Epithelial cell of proximal tubule (primary cell): ENCODE data around the gene WDFY4. TPM values are rescaled to one million over a fixed set of nuclear protein-coding genes. Genes with fewer than 3 reads are reported as not detected.

Experiments
- DNase-seq: peaks from one replicate; pipeline ENCODE4 v3.0.0-alpha.2; 2011; ENCODE audit warnings: low read depth
- H3K4me3 ChIP-seq: 2 replicates; pipeline ENCODE4 v1.5.1; 2011; ENCODE audit warnings: low read depth, mild to moderate bottlenecking, low read length
- CTCF ChIP-seq: conservative IDR thresholded peaks from 2 replicates; pipeline ENCODE4 v1.5.1; 2012; ENCODE audit warnings: low read depth, mild to moderate bottlenecking, low read length
- total RNA-seq: library from RNA; depleted of rRNA; stranded (reverse); fragments of >200 nt; gene quantifications from 2 replicates; pipeline ENCODE4 v1.2.3, GENCODE V29; 2015

Gene WDFY4
- total RNA-seq, 1 donor from 2014 or later: not detected

GRCh38 chr10:48884179-48885045 is 199.7 kb downstream of the WDFY4 start:
- DNase-seq: no peak
- H3K4me3 ChIP-seq: no peak overlapping the region
- no peak for TF ChIP-seq CTCF

- peak; percentile 65 for TF ChIP-seq CTCF
- no peak for DNase-seq
- no peak overlapping the region for H3K4me3 ChIP-seq
These were observed 200.7 kb downstream of the WDFY4 start for GRCh38 chr10:48885376-48885775.

- DNase-seq: no peak
- H3K4me3 ChIP-seq: no peak overlapping the region
- no peak for TF ChIP-seq CTCF
These were observed 203.3 kb downstream of the WDFY4 start for GRCh38 chr10:48887982-48888381.

- DNase-seq: no peak
- no peak overlapping the region for H3K4me3 ChIP-seq
- TF ChIP-seq CTCF: no peak
These were observed 206.5 kb downstream of the WDFY4 start for GRCh38 chr10:48890888-48891850.

- no peak overlapping the region for H3K4me3 ChIP-seq
- no peak for DNase-seq
- no peak for TF ChIP-seq CTCF
These were observed 210.5 kb downstream of the WDFY4 start for GRCh38 chr10:48894911-48895802.

- no peak for TF ChIP-seq CTCF
- H3K4me3 ChIP-seq: no peak overlapping the region
- DNase-seq: no peak
These were observed 211.1 kb downstream of the WDFY4 start for GRCh38 chr10:48895803-48896195.
